HG02852 (cell line): Measurements from ENCODE around the gene C1orf122.
"Not testable (repeated sequence)": the region's sequence is repeated elsewhere in the genome, so short reads cannot be mapped to it uniquely, and the experiment has no call there.

ENCODE experiments used
- ATAC-seq: cut with Tn5 transposase; IDR thresholded peaks from one replicate; pipeline ENCODE4 v1.9.1; 2021; ENCODE audit warnings: mild to moderate bottlenecking, moderate library complexity; ENCODE audit not compliant: unreplicated experiment

C1orf122 gene

GRCh38 chr1:37807555-37808368 is at the start of gene C1orf122, which contains the start of gene YRDC:
Gene C1orf122 (plus strand): TSS chr1:37807790. CDS start chr1:37808405, 615 bp downstream.
Gene YRDC (minus strand): TSS chr1:37808208. CDS start chr1:37808180, 28 bp downstream.
- peak; percentile 88 for ATAC-seq

DNA sequence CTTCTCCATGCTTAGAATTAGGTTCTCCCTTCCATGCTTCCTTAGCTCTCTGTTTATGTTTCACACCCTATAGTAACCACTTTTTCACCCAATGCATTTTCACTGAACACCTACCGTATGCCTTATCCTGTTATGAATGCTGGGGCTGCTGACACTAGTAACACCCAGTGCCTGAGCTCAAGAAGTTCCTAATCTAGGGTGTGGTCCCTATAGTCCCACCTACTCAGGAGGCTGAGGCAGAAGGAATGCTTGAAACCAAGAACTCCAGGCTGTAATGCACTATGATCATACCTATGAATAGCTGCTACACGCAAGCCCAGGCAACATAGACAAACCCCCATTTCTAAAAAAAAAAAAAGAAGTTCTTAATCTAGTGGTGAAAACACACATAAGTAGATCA is 48.1 kb upstream of the C1orf122 start:
- no peak for ATAC-seq

DNA sequence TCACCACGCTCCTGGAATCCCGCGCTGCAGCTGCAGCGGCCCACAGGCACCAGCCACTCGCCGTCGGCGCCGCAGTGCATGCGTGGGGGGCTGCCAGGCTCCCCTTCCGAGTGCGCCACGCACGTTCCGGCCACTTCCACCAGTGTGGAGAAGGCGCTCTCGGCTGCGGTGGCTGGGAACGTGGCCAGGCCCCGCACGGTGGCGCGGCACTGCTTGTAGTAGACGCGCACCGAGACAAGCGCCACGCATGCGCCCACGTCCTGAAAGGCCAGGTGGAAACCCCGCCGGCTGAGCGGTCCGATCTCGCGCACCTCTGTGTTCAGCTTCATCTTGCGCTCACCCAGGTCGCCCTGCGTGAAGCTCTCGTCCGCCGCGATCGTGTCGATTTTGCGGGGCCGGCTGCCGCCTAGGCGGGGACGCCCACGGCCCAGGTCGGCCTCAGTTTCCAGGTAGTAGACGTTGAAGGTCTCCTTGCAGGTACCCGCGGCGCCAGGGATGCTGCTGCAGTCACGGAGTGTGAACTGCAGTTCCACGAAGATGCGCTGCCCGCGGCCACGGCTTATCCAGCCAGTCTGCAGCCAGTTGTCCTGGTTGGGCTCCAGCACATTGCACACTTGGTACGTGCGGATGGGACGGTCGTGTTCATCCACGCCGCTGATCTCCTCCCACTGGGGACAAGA is 46.0 kb upstream of the C1orf122 start:
- ATAC-seq, result no peak

DNA sequence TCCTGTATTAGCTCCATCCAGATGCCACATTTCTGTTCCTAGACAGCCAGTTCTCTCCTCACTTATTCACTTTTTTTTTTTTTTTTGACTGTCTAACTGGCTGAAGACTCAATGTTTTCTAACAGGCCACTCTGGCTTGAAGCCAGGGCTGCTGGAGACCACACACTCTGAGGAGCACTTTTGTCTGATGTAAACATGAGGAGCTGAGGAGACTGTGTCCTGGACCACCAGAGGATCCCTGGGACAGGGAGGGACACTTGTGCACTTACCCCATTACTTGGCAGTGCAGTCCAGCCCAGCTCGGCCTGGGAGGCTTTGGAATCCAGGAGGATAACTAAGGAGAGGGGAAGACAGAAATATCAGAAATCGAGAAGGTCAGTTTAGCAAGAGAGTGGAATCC is 45.1 kb upstream of the C1orf122 start:
- ATAC-seq, result no peak

- ATAC-seq, result no peak
Measured at GRCh38 chr1:37763791-37764413, 43.7 kb upstream of the C1orf122 start.

DNA sequence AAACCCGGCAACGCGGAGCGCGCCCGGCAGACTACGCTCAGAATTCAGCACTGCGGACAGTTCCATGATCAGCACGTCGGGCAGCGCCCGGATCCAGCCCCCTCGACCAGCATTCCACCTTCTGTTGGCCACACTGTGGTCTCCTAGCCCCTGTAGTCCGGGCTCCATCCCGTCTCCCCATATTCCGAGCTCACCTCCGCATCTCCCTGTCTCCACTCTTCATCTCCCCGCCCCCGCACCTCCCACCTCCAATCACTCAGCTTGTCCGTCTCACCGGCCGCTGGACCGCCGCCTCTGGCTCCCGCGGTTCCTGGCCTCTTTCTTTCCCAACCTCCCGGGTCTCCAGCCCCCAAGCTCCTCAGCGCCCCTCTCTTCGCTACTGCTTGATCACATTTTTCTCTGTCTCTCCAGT is 43.2 kb upstream of the C1orf122 start:
- ATAC-seq, result no peak

- ATAC-seq, result no peak
Measured at GRCh38 chr1:37764888-37765441, 42.6 kb upstream of the C1orf122 start, which contains the start of gene EPHA10. Gene EPHA10 (minus strand): TSS chr1:37765120. CDS start chr1:37765066, 54 bp downstream.

GRCh38 chr1:37765916-37766664 is 41.5 kb upstream of the C1orf122 start:
- ATAC-seq, result no peak

- no peak for ATAC-seq
Measured at GRCh38 chr1:37767488-37767887, 40.1 kb upstream of the C1orf122 start.

- not testable (repeated sequence) for ATAC-seq
Measured at GRCh38 chr1:37771440-37771839, 36.1 kb upstream of the C1orf122 start.

- no peak for ATAC-seq
Measured at GRCh38 chr1:37776946-37777516, 30.6 kb upstream of the C1orf122 start.

DNA sequence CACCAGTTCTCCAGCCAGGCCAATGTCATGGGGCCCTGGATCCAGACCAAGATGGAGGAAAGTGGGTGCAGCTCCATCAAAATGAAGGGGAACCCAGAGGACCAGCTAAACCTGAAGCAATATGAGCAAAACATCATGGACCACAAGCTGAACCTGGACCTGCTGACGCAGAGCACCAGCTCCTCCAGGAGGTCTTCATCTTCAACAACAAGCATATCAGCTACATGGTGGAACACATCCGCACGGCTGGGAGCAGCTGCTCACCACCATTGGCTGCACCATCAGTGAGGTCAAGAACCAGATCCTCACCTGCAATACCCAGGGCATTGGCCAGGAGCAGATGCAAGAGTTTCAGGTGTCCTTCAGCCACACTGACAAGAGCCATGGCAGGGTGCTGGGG is 28.9 kb upstream of the C1orf122 start:
- ATAC-seq, result no peak

DNA sequence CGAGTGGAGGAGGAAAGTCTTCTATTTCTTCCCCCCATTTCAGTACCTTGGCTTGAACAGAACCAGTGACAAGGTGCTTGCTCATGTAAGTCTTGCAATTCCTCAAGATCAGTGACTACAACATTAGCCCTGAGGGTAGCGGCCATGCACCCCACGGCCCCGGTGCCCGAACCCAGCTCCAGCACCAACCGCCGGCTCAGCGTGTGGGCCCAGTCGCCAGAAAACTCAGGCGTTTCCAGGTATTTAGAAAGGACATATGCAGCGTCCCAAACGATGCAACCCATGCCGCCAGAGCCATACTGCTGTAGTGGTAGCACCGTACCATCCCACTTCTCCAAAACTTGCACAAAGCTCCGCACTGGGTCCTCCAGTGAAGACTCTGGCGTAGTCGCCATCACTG is 25.1 kb upstream of the C1orf122 start:
- no peak for ATAC-seq

GRCh38 chr1:37792943-37793686 is 14.5 kb upstream of the C1orf122 start:
- no peak for ATAC-seq

DNA sequence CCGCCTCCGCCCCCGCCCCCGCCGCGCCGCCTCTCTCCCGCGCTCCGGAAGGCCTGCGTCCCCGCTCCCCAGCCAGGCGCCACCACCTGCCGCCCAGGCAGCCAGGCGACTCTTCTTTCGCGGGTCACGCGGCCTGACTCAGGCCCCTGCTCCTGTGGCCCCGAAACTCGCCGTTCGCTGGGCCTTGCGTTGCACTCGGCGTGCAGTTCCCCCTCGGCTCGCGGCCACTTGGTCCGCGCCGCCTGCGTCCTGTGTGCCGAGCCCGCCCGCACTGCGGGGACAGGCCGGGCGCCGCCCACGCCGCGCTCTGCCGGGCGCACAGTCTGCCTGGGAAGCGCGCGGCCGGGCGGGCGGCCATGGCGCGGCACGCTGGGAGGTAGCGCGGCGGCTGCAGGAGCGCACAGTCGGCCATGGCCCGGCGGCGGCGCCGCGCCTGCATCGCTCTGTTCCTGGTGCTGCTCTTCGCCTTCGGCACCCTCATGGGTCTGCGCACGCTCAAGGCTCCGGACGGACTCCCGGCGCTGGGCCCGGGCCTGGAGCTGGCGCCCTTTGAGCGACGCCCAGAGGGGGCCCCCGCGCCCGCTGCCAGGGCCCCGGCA is 13.7 kb upstream of the C1orf122 start, which contains the start of gene MANEAL:
TSS of gene MANEAL (plus strand) at position 75 of the 599 bp plus-strand sequence. CDS start at position 411, 336 bp downstream.
- peak; percentile 63 for ATAC-seq

GRCh38 chr1:37794372-37795339 is 12.9 kb upstream of the C1orf122 start:
- peak; percentile 29 for ATAC-seq

GRCh38 chr1:37795340-37796125 is 12.1 kb upstream of the C1orf122 start:
- ATAC-seq, result no peak
